Osteoblast (primary cell): ENCODE measurements around the gene TGFB1. TPM values are rescaled to one million over a fixed set of nuclear protein-coding genes. Genes with fewer than 3 reads are reported as not detected.
A peak's percentile ranks its signal among the peaks of the same experiment; 100 is the strongest.

Source experiments
- DNase-seq: peaks from one replicate; pipeline ENCODE4 v3.0.0; 2011; ENCODE audit warnings: low spot score, mixed read lengths; ENCODE audit not compliant: insufficient read length; ENCODE audit errors: missing footprints
- H2AFZ ChIP-seq: 2 replicates; pipeline ENCODE4 v1.6.0; 2011; ENCODE audit warnings: mild to moderate bottlenecking, low read length
- H3K27ac ChIP-seq: 2 replicates; pipeline ENCODE4 v1.5.1; 2011; ENCODE audit warnings: mild to moderate bottlenecking, low read depth, low read length, moderate library complexity
- H3K27me3 ChIP-seq: 2 replicates; pipeline ENCODE4 v1.6.0; 2012; ENCODE audit warnings: mild to moderate bottlenecking, control low read depth, inconsistent platforms, low read length, moderate library complexity; ENCODE audit not compliant: insufficient read depth
- H3K36me3 ChIP-seq: 2 replicates; pipeline ENCODE4 v1.5.1; 2011; ENCODE audit warnings: mild to moderate bottlenecking, low read length, control low read depth, moderate library complexity; ENCODE audit not compliant: insufficient read depth
- H3K4me1 ChIP-seq: 2 replicates; pipeline ENCODE4 v1.5.1; 2011; ENCODE audit warnings: mild to moderate bottlenecking, low read length, control low read depth, moderate library complexity; ENCODE audit not compliant: insufficient read depth
- H3K4me2 ChIP-seq: 2 replicates; pipeline ENCODE4 v1.6.0; 2011; ENCODE audit warnings: mild to moderate bottlenecking, low read length; ENCODE audit not compliant: insufficient read depth
- H3K4me3 ChIP-seq: fragments of 200-600 bp; sonication (generic); 3 replicates; pipeline ENCODE4 v1.5.1; 2012; ENCODE audit warnings: mild to moderate bottlenecking, low read length, inconsistent platforms; ENCODE audit not compliant: insufficient read depth
- H3K79me2 ChIP-seq: 2 replicates; pipeline ENCODE4 v1.6.0; 2012; ENCODE audit warnings: mild to moderate bottlenecking, low read length, control low read depth, inconsistent platforms; ENCODE audit not compliant: insufficient read depth
- H3K9me3 ChIP-seq: 2 replicates; pipeline ENCODE4 v1.5.1; 2011; ENCODE audit warnings: low read depth, low read length, control low read depth
- H4K20me1 ChIP-seq: 2 replicates; pipeline ENCODE4 v1.6.0; 2012; ENCODE audit warnings: mild to moderate bottlenecking, low read length, control low read depth; ENCODE audit not compliant: insufficient read depth
- total RNA-seq: library from RNA; depleted of rRNA; stranded (reverse); fragments of >200 nt; gene quantifications from 2 replicates; pipeline ENCODE4 v1.2.3, GENCODE V29; 2012
- TF ChIP-seq, protein P1 (sequence below): IDR thresholded peaks from 2 replicates; pipeline ENCODE4 v1.5.1; 2011; ENCODE audit warnings: mild to moderate bottlenecking, low read depth, low read length, moderate library complexity; ENCODE audit errors: extremely low read depth

The TGFB1 gene
- total RNA-seq, 1 donor, result 17.4 TPM

DNA sequence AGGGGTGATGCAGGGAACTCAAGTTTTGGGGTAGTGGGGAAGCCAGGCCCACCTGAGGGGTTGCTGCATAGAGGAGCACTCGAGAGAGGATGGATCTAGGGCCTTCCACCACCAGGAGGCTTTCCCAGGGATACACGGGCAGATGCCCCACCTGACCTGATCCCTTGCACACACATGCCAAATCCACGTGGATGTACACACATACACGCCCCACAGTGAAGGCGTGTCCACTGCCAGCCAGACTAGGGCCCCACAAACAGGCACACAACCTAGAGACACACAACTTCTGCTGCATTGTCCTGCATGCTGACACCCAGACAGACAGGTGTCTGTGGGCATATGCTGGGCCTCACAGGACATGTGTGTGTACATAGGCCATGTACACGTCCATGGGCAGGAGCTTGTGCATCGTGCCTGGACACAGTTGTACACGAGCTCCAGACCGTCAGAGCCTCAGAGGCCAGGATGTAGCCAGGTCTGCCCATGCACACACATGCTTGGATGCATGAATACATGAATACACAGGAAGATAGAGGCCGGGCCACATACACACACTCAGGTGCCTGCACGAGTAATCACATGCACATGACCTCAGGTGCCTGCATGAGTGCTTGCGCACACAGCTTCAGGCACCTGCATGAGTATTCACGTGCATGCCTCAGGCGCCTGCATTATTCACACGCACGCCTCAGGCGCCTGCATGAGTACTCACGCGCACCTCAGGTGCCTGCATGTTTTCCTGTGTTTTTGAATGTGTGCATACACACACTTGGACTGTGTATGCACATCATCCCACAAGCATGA is 34.8 kb downstream of the TGFB1 start:
- DNase-seq, result peak; percentile 80
- Histone ChIP-seq H3K9me3 (no peaks in the 10 kb centered on the region), H2AFZ (no peak overlapping the region), H3K27ac (no peak overlapping the region), H3K4me1 (peaks cover 26% of the 10 kb centered on the region), H3K79me2 (peaks cover 19% of the 10 kb centered on the region), H3K27me3 (no peaks in the 10 kb centered on the region), H3K4me3 (no peak overlapping the region), H4K20me1 (peaks cover 24% of the 10 kb centered on the region), H3K36me3 (peaks cover 55% of the 10 kb centered on the region), H3K4me2 (no peak overlapping the region)
- TF ChIP-seq, protein P1, sequence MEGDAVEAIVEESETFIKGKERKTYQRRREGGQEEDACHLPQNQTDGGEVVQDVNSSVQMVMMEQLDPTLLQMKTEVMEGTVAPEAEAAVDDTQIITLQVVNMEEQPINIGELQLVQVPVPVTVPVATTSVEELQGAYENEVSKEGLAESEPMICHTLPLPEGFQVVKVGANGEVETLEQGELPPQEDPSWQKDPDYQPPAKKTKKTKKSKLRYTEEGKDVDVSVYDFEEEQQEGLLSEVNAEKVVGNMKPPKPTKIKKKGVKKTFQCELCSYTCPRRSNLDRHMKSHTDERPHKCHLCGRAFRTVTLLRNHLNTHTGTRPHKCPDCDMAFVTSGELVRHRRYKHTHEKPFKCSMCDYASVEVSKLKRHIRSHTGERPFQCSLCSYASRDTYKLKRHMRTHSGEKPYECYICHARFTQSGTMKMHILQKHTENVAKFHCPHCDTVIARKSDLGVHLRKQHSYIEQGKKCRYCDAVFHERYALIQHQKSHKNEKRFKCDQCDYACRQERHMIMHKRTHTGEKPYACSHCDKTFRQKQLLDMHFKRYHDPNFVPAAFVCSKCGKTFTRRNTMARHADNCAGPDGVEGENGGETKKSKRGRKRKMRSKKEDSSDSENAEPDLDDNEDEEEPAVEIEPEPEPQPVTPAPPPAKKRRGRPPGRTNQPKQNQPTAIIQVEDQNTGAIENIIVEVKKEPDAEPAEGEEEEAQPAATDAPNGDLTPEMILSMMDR, result no peak

DNA sequence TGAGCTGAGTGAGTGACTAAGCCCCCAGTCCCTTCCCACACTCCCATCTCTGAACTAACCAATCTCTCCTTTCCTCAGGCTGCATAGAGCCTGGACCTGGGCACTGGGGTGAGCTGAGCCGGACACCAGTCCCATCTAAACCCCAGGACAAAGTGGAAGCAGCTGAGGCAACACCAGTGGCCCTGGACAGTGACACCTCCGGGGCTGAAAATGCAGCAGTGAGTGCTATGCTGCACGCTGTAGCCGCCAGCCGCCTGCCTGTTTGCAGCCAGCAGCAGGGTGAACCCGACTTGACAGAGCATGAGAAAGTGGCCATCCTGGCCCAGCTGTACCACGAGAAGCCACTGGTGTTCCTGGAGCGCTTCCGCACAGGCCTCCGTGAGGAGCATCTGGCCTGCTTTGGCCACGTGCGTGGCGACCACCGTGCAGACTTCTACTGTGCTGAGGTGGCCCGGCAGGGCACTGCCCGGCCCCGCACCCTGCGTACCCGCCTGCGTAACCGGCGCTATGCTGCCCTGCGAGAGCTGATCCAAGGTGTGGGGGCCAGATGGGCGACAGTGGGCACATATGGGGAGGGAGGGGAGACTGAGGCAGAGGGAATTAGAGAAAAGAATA is 37.3 kb downstream of the TGFB1 start:
- Histone ChIP-seq H3K36me3 (peaks cover 73% of the 10 kb centered on the region), H3K4me2 (no peak overlapping the region), H3K27me3 (no peaks in the 10 kb centered on the region), H3K9me3 (no peaks in the 10 kb centered on the region), H3K27ac (peak overlapping the region; percentile 8), H2AFZ (no peak overlapping the region), H4K20me1 (peaks cover 31% of the 10 kb centered on the region), H3K4me1 (peaks cover 6% of the 10 kb centered on the region), H3K4me3 (no peak overlapping the region), H3K79me2 (peaks cover 43% of the 10 kb centered on the region)
- TF ChIP-seq, protein P1, result no peak
- DNase-seq, result no peak

DNA sequence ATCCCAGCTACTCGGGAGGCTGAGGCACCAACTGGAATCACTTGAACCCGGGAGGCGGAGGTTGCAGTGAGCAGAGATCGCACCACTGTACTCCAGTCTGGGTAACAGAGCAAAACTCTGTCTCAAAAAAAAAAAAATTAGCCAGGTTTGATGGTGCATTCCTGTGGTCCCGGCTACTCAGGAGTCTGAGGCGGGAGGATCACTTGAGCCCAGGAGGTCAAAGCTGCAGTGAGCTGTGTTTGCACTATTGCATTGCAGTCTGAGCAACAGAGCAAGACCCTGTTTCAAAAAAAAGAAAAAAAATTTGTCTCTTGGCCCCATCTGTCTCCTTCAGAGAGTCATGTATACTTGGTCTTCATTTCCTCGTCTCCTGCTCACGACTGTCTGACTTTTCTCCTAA is 42.1 kb downstream of the TGFB1 start:
- peaks cover 26% of the 10 kb centered on the region for H3K4me1 ChIP-seq
- TF ChIP-seq, protein P1, result no peak
- peaks cover 13% of the 10 kb centered on the region for H4K20me1 ChIP-seq
- H3K36me3 ChIP-seq, result peaks cover 53% of the 10 kb centered on the region
- H3K9me3 ChIP-seq, result no peaks in the 10 kb centered on the region
- H3K4me3 ChIP-seq, result peak overlapping the region; percentile 81
- H2AFZ ChIP-seq, result no peak overlapping the region
- no peak for DNase-seq
- H3K27ac ChIP-seq, result peak overlapping the region; percentile 96
- H3K79me2 ChIP-seq, result peaks cover 48% of the 10 kb centered on the region
- peak overlapping the region; percentile 99 for H3K4me2 ChIP-seq
- no peaks in the 10 kb centered on the region for H3K27me3 ChIP-seq

DNA sequence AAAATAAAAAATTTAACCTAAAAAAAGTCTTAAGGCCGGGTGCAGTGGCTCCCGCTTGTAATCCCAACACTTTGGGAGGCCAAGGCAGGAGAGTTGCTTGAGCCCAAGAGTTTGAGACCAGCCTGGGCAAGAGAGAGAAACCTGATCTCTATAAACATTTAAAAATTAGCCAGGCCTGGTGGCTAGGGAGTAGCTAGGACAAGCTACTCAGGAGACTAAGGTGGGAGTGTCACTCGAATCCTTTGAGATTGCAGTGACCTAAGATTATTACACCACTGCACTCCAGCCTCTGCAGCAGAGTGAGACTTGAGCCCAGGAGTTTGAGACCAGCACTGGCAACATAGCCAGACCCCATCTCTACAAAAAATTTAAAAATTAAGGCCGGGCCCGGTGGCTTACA is 42.6 kb downstream of the TGFB1 start:
- Histone ChIP-seq H3K4me1 (peaks cover 26% of the 10 kb centered on the region), H3K27ac (peak overlapping the region; percentile 96), H3K4me3 (peak overlapping the region; percentile 81), H4K20me1 (peaks cover 11% of the 10 kb centered on the region), H2AFZ (no peak overlapping the region), H3K36me3 (peaks cover 53% of the 10 kb centered on the region), H3K4me2 (peak overlapping the region; percentile 99), H3K27me3 (no peaks in the 10 kb centered on the region), H3K9me3 (no peaks in the 10 kb centered on the region), H3K79me2 (peaks cover 42% of the 10 kb centered on the region)
- TF ChIP-seq, protein P1, result no peak
- no peak for DNase-seq
